Activated T-helper 17 cell treated with anti-CD3 and anti-CD28 coated beads, Interleukin-2, amount 50 U/mL, for 72 hours (primary cell): Measurements from ENCODE around the gene IFNA5. TPM values are rescaled to one million over a fixed set of nuclear protein-coding genes. Genes with fewer than 3 reads are reported as not detected.

Source experiments
- ATAC-seq: fragments of 150-1000 bp; cut with Tn5 transposase; replicated peaks from 2 replicates; pipeline ENCODE4 v1.10.0; 2021; ENCODE audit warnings: mild to moderate bottlenecking, moderate library complexity
- H3K27ac Mint-ChIP-seq: one replicate; pipeline ENCODE4 v1.8.0; 2022; ENCODE audit warnings: mixed read lengths
- H3K27me3 Mint-ChIP-seq: one replicate; pipeline ENCODE4 v1.8.0; 2022; ENCODE audit warnings: mixed read lengths
- H3K36me3 Mint-ChIP-seq: one replicate; pipeline ENCODE4 v1.8.0; 2022; ENCODE audit warnings: low read depth, mild to moderate bottlenecking, mixed read lengths
- H3K4me1 Mint-ChIP-seq: one replicate; pipeline ENCODE4 v1.8.0; 2022; ENCODE audit warnings: mixed read lengths
- H3K4me3 Mint-ChIP-seq: one replicate; pipeline ENCODE4 v1.8.0; 2022; ENCODE audit warnings: mild to moderate bottlenecking, mixed read lengths
- H3K9me3 Mint-ChIP-seq: one replicate; pipeline ENCODE4 v1.8.0; 2022; ENCODE audit warnings: mixed read lengths
- total RNA-seq, 2 donors: library from RNA; stranded (reverse); gene quantifications; one replicate each; pipeline ENCODE4 v1.2.3, GENCODE V29; 2022

Gene IFNA5
- total RNA-seq, 2 donors from 2014 or later, result not detected

DNA sequence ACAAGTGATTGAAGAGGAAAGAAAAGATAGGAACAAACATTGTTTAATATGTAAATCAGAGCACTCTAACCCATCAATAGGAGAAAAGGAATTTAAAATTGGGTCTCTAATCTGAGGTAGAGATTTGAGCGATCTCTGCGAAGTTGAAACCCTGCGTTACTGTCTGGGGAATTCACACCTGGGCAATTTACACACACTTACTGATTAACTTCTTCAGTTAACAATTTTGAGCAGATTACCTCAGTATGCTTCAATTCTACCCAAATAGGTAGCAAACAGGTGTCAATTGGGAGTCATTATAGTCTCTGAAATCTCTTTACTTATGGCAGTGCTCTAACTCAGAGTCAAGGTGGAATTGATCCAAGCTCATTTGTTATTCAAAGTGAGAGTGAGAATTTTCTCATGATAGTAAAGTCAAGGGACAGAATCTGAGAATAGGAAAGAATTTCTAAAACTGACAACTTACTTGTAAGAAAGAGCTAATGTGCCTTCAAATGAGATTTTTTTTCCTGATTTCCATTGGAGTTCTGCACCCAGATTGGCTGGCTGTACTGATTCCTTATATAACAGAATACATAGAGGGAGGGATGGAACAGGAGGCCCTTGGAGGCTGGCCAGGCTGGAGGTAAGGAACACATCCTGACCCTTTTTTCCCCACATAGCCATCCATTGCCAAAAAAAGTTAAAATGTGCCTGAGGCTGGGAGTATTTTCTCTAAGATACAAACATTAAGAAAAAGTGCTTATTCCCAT is 38.2 kb downstream of the IFNA5 start:
- H3K36me3 Mint-ChIP-seq, result no peaks in the 10 kb centered on the region
- H3K27me3 Mint-ChIP-seq, result peaks cover 22% of the 10 kb centered on the region
- ATAC-seq, result no peak
- H3K9me3 Mint-ChIP-seq, result no peaks in the 10 kb centered on the region
- H3K27ac Mint-ChIP-seq, result no peak overlapping the region
- no peaks in the 10 kb centered on the region for H3K4me1 Mint-ChIP-seq
- H3K4me3 Mint-ChIP-seq, result no peak overlapping the region

DNA sequence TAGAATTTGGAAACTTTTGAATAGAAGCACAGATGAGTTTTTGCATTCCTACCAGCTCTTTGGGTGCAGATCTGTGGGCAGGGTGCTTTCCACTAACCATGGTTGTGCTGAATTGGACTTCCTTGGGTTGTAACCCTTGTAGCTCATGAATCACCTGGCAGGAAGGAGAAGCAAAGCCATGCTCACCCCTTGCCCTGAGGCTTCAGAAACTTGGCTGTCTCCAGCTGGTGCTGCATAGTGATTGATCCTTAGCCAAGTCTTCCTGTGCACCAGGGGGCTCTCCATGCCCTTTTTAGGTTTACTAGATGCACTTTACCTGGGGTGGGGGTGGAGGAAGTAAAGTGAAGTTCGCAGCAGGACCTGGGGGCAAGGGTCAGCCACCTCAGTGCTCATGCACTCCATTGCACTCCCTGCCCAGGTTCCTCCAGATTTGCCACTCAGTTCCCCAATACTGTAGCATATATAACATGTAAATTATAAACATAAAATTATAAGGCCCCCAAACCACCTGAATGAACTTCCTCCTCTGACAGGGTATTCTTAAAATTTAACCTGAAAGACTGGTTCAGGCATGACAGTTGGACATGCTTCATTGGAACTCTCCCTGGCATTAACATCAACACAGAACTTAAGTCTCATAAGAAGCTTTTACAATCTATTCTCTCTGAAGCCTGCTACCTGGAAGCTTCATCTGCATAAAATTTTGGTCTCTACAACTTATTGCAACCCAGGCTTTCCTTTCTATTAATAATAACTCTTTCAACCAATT is 39.5 kb downstream of the IFNA5 start:
- Mint-ChIP-seq H3K9me3 (no peaks in the 10 kb centered on the region), H3K4me1 (no peaks in the 10 kb centered on the region), H3K27me3 (peaks cover 15% of the 10 kb centered on the region), H3K27ac (no peak overlapping the region), H3K36me3 (no peaks in the 10 kb centered on the region), H3K4me3 (no peak overlapping the region)
- ATAC-seq, result no peak

GRCh38 chr9:21255538-21256212 is 49.4 kb downstream of the IFNA5 start:
- ATAC-seq, result no peak
- no peaks in the 10 kb centered on the region for H3K36me3 Mint-ChIP-seq
- no peaks in the 10 kb centered on the region for H3K9me3 Mint-ChIP-seq
- H3K4me1 Mint-ChIP-seq, result peaks cover 4% of the 10 kb centered on the region
- no peak overlapping the region for H3K4me3 Mint-ChIP-seq
- H3K27ac Mint-ChIP-seq, result no peak overlapping the region
- peaks cover 13% of the 10 kb centered on the region for H3K27me3 Mint-ChIP-seq

Other genes starting within 250 kb of the IFNA5 start
- gene IFNB1, start 227.4 kb downstream of the IFNA5 start, total RNA-seq, result not detected
- not detected for gene IFNW1, start 163.5 kb downstream of the IFNA5 start, total RNA-seq
- gene IFNA21, start 138.7 kb downstream of the IFNA5 start, total RNA-seq, result not detected
- not detected for gene IFNA4, start 117.7 kb downstream of the IFNA5 start, total RNA-seq
- not detected for gene IFNA7, start 103.1 kb downstream of the IFNA5 start, total RNA-seq
- not detected for gene IFNA10, start 98.2 kb downstream of the IFNA5 start, total RNA-seq
- gene IFNA16, start 88.0 kb downstream of the IFNA5 start, total RNA-seq, result not detected
- not detected for gene IFNA17, start 77.1 kb downstream of the IFNA5 start, total RNA-seq
- not detected for gene IFNA14, start 65.3 kb downstream of the IFNA5 start, total RNA-seq
- gene KLHL9, start 30.1 kb upstream of the IFNA5 start, total RNA-seq, result 10 to 100 TPM; 10.5 to 13.7 TPM
- not detected for gene IFNA6, start 45.6 kb upstream of the IFNA5 start, total RNA-seq
- not detected for gene IFNA13, start 62.7 kb upstream of the IFNA5 start, total RNA-seq
- not detected for gene IFNA2, start 80.1 kb upstream of the IFNA5 start, total RNA-seq
- not detected for gene IFNA8, start 103.8 kb upstream of the IFNA5 start, total RNA-seq
- gene IFNA1, start 135.1 kb upstream of the IFNA5 start, total RNA-seq, result not detected
- gene IFNE, start 177.0 kb upstream of the IFNA5 start, total RNA-seq, result not detected